HG03469 (cell line): Measurements from ENCODE around the gene PAGR1.
"Not testable (repeated sequence)": the region's sequence is repeated elsewhere in the genome, so short reads cannot be mapped to it uniquely, and the experiment has no call there.

Experiments used
- ATAC-seq: cut with Tn5 transposase; IDR thresholded peaks from one replicate; pipeline ENCODE4 v1.9.1; 2021; ENCODE audit warnings: mild to moderate bottlenecking, moderate library complexity, moderate number of reproducible peaks; ENCODE audit not compliant: unreplicated experiment

Gene PAGR1

GRCh38 chr16:29862383-29862883 is 46.5 kb downstream of the PAGR1 start:
- ATAC-seq, result no peak

- ATAC-seq, result peak; percentile 85
Observed at GRCh38 chr16:29862884-29863668, 47.1 kb downstream of the PAGR1 start, which contains the start of gene CDIPT. CDIPT (minus strand) TSS chr16:29863226; CDS start chr16:29862857, 369 bp downstream.

- no peak for ATAC-seq
Observed at GRCh38 chr16:29863669-29863984, 47.7 kb downstream of the PAGR1 start.

- no peak for ATAC-seq
Observed at GRCh38 chr16:29864205-29864604, 48.3 kb downstream of the PAGR1 start.

GRCh38 chr16:29868396-29869009 is 52.6 kb downstream of the PAGR1 start:
- no peak for ATAC-seq

GRCh38 chr16:29869067-29869466 is 53.1 kb downstream of the PAGR1 start:
- ATAC-seq, result not testable (repeated sequence)
